Right renal pelvis (tissue), 4 donors: ENCODE measurements around the gene GTPBP3. TPM values are rescaled to one million over a fixed set of nuclear protein-coding genes. Genes with fewer than 3 reads are reported as not detected.
A peak's percentile ranks its signal among the peaks of the same experiment; 100 is the strongest.

ENCODE experiments used
- DNase-seq, 4 donors: peaks; one replicate each; pipeline ENCODE4 v3.0.0-alpha.2; 2013; ENCODE audit warnings: low read depth in 4 of 4, low spot score in 3 of 4, missing footprints in 1 of 4
- polyA plus RNA-seq, 4 donors: library from polyadenylated mRNA; unstranded; fragments of 120-200 nt; gene quantifications; one replicate each; pipeline ENCODE4 v1.2.1, GENCODE V29; 2013; ENCODE audit not compliant: insufficient read length in 4 of 4

The GTPBP3 gene
- polyA plus RNA-seq, 4 donors, result 15.3 to 20.8 (median 18.7) TPM

DNA sequence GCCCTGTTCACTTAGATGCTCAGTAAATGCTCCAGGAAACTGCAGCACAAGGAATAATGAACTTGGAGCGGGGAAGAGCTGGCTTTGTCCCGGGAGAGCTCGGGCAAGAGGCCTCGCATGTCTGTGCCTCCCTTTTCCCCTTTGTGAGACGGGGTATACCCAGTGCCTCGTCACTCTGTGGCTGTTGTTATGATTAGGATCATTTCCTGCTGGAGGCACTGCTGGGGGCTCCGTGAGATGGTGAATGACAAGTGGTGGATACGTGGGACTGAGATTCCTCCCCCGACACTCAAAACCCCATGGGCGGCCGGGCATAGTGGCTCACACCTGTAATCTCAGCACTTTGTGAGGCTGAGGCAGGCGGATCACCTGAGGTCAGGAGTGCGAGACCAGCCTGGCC is 40.9 kb downstream of the GTPBP3 start:
- DNase-seq, result no peak

GRCh38 chr19:17379221-17379631 is 41.9 kb downstream of the GTPBP3 start:
- DNase-seq, result no peak

DNA sequence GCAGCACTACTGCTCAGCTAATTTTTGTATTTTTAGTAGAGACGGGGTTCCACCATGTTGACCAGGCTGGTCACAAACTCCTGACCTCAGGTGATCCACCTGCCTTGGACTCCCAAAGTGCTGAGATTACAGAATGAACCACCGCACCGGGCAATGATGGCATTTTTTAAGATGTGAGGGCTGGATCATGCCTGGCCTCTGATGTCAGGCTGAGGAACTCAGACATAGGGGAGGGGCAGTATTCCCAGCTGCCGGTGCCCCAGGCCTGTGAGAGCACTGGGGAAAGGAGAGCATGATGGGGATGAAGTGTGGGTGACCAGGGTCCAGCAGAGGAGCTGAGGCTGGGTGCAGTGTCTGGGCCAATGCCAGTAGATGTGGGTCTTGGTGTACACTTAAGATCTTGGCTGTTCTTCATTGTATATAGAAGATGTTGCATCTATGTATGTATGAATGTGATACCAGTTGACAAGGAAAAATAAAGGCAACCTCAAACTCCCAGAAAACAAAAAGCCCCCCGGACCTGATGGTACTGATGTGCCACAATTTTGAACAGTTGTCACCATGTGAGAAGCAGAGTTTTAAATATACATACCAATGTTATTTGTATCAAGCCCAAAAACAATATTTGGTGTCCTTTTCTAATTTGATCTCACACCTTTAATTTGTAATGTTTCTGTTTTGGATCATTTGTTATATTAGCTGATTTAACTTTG is 43.2 kb downstream of the GTPBP3 start:
- no peak for DNase-seq

- no peak for DNase-seq
Observed at GRCh38 chr19:17385878-17386611, 48.7 kb downstream of the GTPBP3 start.

GRCh38 chr19:17389288-17389687 is 51.9 kb downstream of the GTPBP3 start:
- DNase-seq, result no peak

DNA sequence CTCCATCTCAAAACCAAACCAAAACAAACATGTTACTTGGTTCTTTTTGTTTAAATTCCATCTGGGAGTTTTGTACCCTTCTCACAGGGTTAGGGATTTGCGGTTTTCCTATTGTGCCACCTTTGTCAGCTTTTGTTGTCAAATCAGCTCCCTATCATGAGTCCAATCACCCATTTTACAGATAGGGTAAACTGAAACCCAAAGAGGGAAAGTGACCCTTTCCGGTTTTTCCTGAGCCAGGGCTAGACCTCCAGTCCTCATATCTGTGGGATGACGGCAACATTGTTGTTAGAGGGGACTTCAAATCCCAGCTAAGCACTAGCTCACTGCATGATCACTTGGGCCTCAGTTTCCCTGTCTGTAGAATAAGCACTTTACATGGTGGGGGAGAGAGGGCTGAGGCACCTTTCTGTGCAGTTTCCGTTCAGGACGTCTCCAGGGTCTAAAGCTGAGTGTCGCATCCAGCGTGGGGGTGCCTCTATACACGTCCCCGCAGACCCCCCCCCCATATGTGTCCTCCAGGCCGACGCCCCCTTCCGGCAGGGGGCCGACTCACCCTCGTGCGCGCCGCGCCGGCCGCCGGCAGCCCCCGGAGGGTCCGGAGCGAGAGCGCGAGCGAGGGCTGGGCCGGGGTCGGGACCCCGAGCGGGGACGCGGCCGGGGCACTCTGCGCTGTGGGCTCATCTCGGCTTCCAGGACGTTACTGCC is 52.8 kb downstream of the GTPBP3 start:
- DNase-seq, result no peak

GRCh38 chr19:17390665-17391370 is 53.5 kb downstream of the GTPBP3 start:
- DNase-seq, result peak; percentile 87 to 89 (median 88)

GRCh38 chr19:17391371-17392151 is 54.2 kb downstream of the GTPBP3 start:
- no peak for DNase-seq

Other genes with a start within 250 kb of the GTPBP3 start
- 10 to 100 TPM; 26.5 to 30.6 (median 29.7) TPM for gene USE1, start 122.2 kb upstream of the GTPBP3 start, polyA plus RNA-seq
- gene OCEL1, start 111.3 kb upstream of the GTPBP3 start, polyA plus RNA-seq, result 10 to 100 TPM; 19.5 to 27.8 (median 23.6) TPM
- gene NR2F6, start 91.6 kb upstream of the GTPBP3 start, polyA plus RNA-seq, result 10 to 100 TPM; 38.8 to 59.8 (median 40.6) TPM
- 1 to 10 TPM; 5.6 to 7.3 (median 6.3) TPM for gene USHBP1, start 72.8 kb upstream of the GTPBP3 start, polyA plus RNA-seq
- 100 to 1,000 TPM in 2 of 4 donors, 10 to 100 TPM in 2; 93.4 to 109 (median 99.6) TPM for gene BABAM1, start 70.1 kb upstream of the GTPBP3 start, polyA plus RNA-seq
- gene ANKLE1, start 55.7 kb upstream of the GTPBP3 start, polyA plus RNA-seq, result under 1 TPM; 0.60 to 0.91 (median 0.83) TPM
- 10 to 100 TPM in 1 of 4 donors, 1 to 10 TPM in 3; 7.6 to 14.2 (median 8.3) TPM for gene ABHD8, start 34.1 kb upstream of the GTPBP3 start, polyA plus RNA-seq
- 10 to 100 TPM; 47.7 to 63.3 (median 51.3) TPM for gene MRPL34, start 31.7 kb upstream of the GTPBP3 start, polyA plus RNA-seq
- 10 to 100 TPM; 35.1 to 43.4 (median 36.9) TPM for gene DDA1, start 28.0 kb upstream of the GTPBP3 start, polyA plus RNA-seq
- 10 to 100 TPM in 3 of 4 donors, 1 to 10 TPM in 1; 9.2 to 14.1 (median 10.3) TPM for gene ANO8, start 2.7 kb upstream of the GTPBP3 start, polyA plus RNA-seq
- gene PLVAP, start 39.8 kb downstream of the GTPBP3 start, polyA plus RNA-seq, result 100 to 1,000 TPM; 178 to 215 (median 198) TPM
- gene CCDC194, start 56.6 kb downstream of the GTPBP3 start, polyA plus RNA-seq, result 1 to 10 TPM in 3 of 4 donors, under 1 TPM in 1; 0.76 to 1.8 (median 1.5) TPM
- 100 to 1,000 TPM in 3 of 4 donors, 10 to 100 TPM in 1; 81.8 to 143 (median 122) TPM for gene BST2, start 68.1 kb downstream of the GTPBP3 start, polyA plus RNA-seq
- 10 to 100 TPM; 61.5 to 87.9 (median 62.8) TPM for gene MVB12A, start 82.5 kb downstream of the GTPBP3 start, polyA plus RNA-seq
- gene TMEM221, start 111.1 kb downstream of the GTPBP3 start, polyA plus RNA-seq, result 1 to 10 TPM; 2.2 to 3.5 (median 2.8) TPM
- under 1 TPM in 2 of 4 donors, not detected in 2; 0.12 to 0.29 TPM for gene NXNL1, start 123.4 kb downstream of the GTPBP3 start, polyA plus RNA-seq
- gene SLC27A1, start 133.0 kb downstream of the GTPBP3 start, polyA plus RNA-seq, result 10 to 100 TPM; 12.0 to 17.0 (median 13.3) TPM
- 10 to 100 TPM; 56.4 to 92.0 (median 60.8) TPM for gene PGLS, start 174.1 kb downstream of the GTPBP3 start, polyA plus RNA-seq
- 10 to 100 TPM; 46.6 to 49.6 (median 48.2) TPM for gene COLGALT1, start 218.1 kb downstream of the GTPBP3 start, polyA plus RNA-seq